SKM-1 (cell line): Measurements from ENCODE around the gene IFIT1.
"Not testable (repeated sequence)": the region's sequence is repeated elsewhere in the genome, so short reads cannot be mapped to it uniquely, and the experiment has no call there.

Experiments
- DNase-seq: peaks from one replicate; lab custom pipeline; 2025; ENCODE audit not compliant: unreplicated experiment; lab: John Stamatoyannopoulos, UW

IFIT1 gene, protein sequence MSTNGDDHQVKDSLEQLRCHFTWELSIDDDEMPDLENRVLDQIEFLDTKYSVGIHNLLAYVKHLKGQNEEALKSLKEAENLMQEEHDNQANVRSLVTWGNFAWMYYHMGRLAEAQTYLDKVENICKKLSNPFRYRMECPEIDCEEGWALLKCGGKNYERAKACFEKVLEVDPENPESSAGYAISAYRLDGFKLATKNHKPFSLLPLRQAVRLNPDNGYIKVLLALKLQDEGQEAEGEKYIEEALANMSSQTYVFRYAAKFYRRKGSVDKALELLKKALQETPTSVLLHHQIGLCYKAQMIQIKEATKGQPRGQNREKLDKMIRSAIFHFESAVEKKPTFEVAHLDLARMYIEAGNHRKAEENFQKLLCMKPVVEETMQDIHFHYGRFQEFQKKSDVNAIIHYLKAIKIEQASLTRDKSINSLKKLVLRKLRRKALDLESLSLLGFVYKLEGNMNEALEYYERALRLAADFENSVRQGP

DNA sequence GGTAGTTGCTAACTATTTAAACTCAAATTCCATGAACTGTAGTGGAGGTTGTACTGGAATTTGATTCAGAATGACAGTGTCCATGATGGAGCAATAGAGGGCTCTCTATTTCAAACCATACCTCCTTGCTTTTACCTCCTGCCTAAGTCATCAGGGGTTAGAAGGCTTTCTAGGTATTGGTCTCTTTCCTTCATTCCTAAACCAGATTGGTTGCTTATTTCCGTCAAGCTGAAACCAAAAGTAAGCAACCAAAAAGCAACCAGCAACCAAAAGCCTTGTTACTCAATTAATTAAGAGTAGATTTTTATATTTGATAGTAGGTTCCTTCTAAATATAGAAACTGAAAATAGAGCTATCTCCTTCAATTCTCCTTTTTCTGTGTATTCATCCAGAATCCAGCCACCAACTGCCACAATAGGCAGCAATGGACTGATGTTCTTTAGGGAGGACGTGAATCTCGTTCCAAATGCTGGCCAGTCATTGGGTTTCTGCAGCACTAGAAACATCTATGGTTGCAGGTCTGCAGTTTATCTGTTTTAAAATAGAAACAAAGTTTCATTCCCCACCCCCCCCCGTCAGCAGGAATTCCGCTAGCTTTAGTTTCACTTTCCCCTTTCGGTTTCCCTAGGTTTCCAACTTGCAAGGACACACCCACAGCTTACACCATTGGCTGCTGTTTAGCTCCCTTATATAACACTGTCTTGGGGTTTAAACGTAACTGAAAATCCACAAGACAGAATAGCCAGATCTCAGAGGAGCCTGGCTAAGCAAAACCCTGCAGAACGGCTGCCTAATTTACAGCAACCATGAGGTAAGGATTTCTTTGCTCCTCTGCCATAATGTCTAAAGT, at the start of gene IFIT1:
Gene IFIT1, plus strand, starts transcription at position 717 of the 850 bp plus-strand sequence. Its CDS starts 90 bp downstream, at position 807.
- no peak for DNase-seq

DNA sequence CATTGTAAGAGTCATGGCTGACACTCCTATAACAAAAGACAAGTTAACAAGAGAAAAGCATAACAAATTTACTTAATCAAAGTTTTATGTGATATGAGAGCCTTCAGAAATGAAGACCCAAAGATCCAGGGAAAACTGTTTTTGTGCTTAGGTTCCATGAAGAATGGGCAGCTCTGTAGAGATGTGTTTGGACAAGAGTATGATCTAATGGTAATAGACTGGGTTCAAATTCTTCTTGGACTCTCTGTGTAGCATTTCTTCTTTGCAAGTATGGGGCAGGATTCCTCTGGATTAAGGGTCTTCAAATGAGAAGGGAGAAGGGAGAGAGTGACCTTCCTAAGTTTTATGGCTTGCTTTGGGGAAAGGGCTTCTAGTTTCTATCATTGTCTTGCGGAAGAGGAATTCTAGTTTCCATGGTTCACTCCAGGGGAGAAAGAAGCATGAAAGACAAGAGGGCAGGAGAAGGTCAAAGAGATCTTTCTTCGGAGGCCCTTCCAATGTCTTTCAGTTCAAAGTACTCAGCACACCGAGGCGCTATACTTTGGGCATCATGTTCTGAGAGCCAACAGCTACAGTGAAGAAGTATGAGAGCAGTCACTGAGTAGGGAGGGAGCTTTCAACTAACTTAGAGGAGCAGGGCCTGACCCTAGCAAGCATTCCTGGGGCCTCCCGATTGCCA, 49.2 kb upstream of the IFIT1 start:
- DNase-seq, result no peak

DNA sequence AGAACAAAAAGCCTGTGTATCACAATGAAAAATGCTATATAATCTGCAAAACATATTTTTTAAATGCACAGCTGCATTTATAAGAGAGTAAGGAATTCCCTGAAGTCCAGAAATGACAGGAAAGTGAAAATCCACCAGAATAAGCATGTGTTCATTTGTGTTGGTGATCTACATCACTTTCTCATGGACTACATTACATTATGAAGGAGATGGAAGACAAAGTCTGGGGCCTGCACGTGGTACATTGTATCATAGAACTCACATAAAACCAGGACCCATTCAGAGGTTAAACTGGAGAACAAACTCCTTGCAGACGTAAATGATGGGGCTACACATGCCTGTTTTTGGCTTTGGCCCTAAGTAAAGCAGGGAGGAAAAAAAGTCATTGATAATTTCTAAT, 48.3 kb upstream of the IFIT1 start:
- no peak for DNase-seq

DNA sequence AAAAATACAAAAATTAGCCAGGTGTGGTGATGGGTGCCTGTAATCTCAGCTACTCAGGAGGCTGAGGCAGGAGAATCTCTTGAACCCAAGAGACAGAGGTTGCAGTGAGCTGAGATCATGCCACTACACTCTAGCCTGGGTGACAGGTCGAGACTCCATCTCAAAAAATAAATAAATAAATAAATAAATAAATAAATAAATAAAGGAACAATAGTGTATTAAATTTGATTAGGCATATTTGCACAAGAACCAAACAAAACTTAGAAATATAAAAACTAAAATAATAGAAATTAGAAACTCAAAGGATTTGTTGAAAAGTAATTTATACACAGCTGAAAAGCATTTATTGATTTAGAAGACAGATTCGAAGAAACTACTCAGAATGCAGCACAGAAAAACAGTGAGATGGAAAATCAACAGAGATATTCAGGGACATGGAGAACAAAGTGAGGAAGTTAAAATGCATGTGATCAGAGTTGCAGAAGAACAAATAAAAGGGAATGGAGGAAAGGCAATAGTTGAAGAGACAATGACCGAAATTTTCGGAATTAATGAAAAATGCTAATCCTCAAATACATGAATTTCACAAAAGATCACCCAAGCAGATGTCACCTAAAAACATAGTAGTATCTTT, 46.9 kb upstream of the IFIT1 start:
- DNase-seq, result no peak

DNA sequence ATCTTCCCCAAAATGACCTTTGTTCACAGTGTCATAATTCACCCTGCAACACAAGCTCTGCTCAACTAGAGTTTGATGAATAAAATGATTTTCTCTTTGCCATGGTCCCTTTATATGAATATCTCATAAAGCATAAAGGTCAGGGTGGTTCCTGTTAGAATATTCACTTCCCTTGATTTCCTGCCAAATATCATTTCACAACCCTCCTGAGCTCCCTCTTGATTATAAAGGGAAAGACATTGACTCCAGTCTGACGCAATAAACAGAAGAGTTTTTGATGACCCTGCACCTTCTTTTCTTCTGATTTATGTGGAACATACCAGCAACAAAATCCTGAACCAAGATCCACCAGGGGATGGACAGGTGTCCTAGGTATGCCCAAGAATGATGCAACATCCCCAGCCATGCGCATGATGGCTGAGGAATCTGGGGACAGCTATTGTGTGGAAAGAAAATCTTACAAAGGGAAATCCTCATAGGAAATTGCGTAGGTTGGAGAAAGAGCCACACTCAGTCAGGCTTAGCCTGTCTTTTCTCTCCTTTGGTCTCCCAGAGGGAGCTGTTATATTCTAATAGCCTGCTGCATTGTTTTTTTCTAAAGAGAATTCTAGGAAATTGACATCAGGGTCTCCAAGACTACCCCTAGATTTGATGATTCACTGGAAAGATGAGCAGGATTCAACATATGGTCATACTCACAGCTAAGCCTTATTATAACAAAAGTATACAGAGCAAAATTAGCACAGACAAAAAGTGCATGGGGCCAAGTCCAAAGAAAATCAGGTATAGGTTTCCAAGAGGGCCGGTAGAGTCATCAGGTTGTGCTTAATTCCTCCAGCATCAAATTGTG, 45.8 kb upstream of the IFIT1 start:
- no peak for DNase-seq

DNA sequence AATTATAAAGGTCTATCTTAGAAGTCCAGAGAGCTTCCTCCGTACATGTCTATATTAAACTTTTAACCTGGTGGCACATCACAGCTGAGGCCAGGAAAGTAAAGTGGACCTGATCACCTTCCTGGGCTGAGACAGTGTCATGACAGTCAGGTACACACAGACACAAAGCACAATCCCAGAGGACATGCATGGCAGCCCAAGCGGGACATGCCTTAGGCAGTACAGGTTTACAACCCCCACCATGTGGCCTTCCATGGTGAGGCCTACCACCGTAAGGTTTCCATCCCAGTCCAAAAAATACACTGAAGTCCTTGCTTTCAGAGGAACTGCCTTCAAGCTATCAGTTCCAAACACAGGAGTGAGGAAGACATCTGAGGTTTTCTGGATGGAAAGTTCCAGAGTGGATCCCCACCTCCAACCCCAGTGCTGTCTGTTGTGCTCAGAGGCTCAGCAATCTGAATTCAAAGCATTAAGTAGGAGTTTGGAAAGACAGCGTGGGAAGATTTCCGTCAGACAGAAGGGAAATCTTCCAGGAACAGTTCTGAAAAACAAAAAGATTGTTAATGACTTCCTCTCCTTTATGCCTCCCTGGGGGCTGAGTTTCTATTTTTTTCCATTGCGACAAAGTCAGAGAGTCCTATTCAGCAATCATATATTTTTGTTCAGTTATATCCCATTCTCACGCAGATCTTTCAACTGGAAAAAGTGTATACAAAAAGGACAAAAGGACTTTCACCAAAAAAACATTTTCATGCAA, 44.5 kb upstream of the IFIT1 start:
- no peak for DNase-seq

DNA sequence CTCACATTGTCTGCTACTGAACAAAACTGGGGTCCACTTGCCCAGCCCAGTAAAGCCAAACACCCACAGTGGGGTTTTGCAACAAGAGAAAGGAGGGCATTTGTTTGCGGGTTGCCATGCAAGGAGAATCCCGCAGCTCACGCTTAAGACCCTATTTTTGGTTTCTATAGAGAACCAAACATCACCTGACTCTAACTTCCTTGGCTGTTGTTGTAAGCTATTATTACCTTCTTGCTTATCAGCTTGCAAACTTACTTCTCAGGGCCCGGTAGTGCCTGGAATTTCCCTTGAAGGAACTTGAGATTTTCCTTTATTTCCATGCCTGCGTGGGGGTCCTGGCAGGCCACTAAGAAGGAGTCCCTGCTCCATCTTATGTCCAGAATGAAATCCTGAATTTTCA, 43.9 kb upstream of the IFIT1 start:
- DNase-seq, result no peak

DNA sequence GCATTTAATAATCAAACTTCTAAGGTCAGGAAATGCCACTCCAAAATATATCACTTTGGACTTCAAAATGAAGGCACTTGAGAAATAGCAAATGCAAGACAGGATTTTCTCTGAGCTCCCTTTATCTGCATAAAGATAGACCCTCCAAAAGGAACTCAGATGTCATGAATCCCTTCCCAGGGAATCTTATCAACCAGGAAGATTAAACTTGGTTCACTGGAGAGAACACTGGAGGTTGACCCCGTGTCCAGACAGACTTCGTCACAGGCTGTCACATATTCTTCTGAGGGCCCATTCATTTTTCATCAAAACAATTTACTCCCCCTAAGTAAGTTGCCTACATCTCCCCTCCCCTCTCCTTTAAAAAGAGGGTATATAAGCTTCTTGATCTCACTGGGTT, 43.4 kb upstream of the IFIT1 start:
- no peak for DNase-seq

DNA sequence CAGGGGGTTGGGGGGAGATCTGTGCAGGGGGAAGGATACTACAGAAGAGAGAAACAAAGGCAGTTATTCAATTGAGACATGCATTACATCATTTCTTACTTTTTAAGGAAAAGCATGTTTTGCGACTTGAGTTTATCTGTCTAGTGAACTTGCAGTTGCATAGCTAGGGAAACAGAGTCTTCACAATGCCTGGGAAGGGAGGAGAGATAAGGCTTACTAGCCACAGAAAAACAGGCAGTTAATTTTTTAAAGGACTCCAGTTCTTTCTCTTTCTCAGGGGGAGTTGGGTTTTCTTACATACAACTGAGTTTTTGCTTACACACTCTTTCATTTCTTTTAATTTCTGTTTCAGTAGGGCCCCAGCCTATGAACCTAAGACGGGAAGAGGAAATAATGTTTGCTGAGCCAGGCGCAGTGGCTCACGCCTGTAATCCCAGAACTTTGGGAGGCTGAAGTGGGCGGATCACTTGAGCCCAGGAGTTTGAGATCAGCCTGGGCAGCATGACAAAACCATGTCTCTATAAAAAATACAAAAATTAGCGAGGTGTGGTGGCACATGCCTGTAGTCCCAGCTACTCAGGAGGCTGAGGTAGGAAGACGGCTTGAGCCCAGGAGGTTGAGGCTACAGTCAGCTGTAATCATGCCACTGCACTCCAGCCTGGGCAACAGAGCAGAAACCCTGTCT, 41.6 kb upstream of the IFIT1 start:
- DNase-seq, result not testable (repeated sequence)

DNA sequence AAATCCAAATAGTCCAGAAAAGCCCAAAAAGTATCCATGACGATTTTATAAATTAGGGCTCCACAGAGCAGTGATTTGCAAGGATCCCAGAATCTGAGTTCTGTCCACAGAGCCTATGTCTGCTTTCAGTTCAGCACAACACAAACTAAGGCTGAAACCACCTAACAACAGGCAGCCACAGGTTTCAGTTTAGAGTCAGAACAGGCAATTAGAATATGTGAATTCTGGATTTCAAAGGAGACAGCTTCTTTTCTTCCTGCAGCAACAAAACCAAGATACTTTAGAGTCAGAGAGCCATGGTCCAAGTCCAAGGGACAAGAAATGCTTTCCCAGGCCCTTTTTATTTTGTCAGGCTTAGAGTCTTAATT, 41.0 kb upstream of the IFIT1 start:
- DNase-seq, result no peak

DNA sequence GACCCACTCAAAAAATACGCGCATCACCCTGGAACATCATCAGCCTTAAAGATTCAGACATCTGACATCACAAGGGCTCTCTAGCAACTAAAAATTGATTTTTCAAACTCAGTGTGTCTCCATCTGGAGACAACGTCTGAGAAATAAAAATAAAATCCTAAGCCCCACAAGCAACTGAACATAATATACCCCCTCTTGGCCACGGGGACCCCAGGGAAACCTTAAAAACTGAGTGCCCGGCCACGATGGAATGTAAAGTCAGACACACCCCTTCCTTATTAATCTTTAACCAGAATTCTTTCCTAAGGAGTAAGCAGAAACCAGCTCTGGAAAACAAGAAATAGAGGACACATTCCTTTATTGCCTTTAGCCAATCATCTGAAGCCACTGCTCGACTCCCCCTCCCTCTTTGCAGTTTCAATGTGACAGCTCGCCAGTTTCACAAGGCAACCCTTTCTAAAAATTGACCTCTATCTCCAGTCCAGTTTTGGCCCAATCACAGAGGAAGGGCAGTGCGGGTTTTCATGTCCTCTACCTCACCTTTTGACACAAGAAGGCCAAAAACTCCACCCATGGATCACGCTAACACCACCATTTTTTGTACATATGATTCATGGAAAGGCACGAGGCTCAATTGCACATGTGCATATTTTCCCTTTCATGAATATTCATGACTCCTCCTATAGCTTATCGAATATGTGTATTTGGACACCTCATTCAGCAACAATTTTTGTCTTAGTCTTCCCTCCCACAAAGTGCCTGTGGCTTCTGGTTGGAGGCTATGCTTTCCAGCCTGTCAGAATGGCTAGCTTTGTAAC, 40.4 kb upstream of the IFIT1 start:
- no peak for DNase-seq

DNA sequence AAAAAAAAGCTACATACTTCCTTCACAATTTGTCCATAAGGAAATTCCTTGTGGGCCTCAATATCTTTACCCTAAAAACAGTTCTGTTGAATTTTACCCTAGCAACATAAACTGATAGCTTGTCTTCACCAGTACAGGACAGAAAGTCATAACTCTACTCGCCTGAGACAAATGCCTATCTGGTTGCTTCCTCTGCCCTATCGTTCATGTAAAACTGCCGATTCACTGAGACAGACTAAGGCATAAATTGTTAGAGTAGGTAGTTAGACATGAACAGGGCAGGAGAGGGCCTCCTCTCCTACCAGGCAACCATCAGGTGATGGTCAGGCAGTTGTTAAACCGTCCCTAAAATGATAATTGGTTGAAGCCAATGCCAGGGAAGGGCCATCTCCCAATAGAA, 39.6 kb upstream of the IFIT1 start:
- DNase-seq, result no peak

DNA sequence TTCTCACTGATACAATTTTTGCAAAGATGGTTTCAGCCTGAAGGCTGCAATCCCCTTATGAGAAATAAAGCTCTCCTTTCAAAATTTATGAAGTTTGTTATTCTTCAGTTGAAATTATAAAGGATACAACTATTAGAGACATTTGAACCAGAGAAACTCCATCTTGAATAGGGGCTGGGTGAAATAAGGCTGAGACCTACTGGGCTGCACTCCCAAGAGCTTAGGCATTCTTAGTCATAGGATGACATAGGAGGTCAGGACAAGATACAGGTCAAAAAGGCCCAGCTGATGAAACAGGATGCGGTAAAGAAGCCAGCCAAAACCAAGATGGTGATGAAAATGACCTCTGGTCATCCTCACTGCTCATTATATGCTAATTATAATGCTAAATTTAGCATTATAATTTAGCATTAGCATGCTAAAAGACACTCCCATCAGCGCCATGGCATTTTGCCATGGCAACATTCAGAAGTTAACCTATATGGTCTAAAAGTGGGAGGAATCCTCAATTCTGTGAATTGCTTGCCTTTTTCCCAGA, 37.0 kb upstream of the IFIT1 start:
- no peak for DNase-seq

DNA sequence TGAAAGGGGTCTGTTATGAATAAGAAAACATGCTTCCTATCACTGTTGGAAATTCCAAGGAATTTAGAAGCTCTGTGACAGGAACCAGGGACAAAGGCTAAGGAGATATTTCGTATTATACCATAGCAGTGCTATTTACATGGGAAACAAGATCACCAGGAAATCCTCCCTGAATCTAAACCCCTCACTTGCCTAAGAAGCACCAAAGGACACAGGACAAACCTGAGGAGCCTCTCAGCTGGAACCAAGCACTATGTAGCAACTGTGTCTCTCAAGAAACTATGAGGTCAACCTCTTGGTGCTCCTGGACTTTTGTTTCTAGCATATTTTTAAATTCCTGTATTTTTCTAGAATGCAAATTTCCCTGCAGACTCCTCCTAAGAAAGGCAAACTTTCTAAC, 35.3 kb upstream of the IFIT1 start:
- DNase-seq, result no peak

DNA sequence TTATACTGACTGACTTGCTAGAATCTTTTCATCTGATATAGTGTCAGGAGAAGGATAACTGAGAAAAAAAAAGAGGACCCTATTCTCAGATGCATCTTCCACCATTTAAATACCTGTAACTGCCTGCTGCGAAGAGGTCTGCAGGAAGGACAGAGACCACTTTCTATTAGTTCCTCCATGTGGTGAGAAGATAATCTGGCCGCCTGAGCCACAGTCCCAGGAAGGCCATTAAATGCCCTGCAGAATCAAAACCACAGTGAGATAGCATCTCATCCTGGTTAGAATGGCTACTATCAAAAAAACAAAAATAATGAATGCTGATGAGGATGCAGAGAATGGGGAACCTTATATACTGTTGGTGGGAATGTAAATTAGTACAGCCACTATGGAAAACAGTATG, 34.4 kb upstream of the IFIT1 start:
- DNase-seq, result no peak

DNA sequence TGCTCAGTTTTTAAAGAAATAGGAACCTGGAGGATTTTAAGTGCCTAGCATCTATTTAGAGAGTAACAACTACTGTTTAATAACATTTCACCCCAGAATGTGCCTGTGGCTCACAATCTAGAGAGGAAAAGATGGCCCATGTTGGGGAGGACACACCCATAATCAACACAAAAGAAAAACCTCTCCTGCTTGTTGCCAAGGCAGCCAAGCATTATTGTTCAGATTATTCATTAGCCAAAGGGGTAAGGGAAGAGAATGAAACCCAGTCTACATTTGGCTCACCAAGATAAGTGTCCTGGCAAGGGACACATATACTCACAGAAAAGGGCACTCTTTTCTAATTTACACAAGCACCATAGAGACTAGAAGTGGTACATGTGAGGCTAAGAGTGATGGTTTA, 32.3 kb upstream of the IFIT1 start:
- no peak for DNase-seq

DNA sequence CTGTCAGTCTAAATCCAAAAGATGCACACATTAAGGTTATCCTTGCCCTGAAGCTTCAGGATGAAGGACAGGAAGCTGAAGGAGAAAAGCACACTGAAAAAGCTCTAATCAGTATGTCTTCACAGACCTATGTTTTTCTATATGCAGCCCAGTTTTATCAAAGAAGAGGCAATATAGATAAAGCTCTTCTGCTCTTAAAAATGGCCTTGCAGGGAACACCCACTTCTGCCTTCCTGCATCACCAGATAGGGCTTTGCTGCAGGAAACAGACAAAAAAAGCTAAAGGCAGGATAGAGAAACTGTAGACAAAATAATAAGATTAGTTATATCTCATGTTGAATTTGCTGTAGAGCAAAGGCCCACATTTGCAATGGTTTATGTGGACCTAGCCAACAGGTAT, 29.5 kb upstream of the IFIT1 start:
- DNase-seq, result no peak
